Cardiac septum (tissue), 1 donor: ENCODE measurements around the gene HRG. TPM values are rescaled to one million over a fixed set of nuclear protein-coding genes. Genes with fewer than 3 reads are reported as not detected.
A peak's percentile ranks its signal among the peaks of the same experiment; 100 is the strongest.
"Not testable (repeated sequence)": the region's sequence is repeated elsewhere in the genome, so short reads cannot be mapped to it uniquely, and the experiment has no call there.

Experiments
- DNase-seq: peaks from one replicate; pipeline ENCODE4 v3.0.0-alpha.2; 2020; ENCODE audit warnings: low spot score
- intact Hi-C: fragments of 100-400 bp; cut with DNase I; formaldehyde crosslinking; loops from one replicate; pipeline ENCODE4 v1.14.0; 2022
- long read RNA-seq: library from polyadenylated mRNA; unstranded; transcript quantifications from one replicate; pipeline ENCODE4 v2.0.0, GENCODE V29; 2021
- total RNA-seq: library from RNA; stranded (reverse); fragmentation: NEBNext Ultra II Directional; extraction: Animal tissue kit (Norgen Biotek cat#: 25700); gene quantifications from one replicate; pipeline ENCODE4 v1.2.1, GENCODE V29; 2021
- donor health status: DM: no; HTN: no; CAD: no.

Gene HRG, protein sequence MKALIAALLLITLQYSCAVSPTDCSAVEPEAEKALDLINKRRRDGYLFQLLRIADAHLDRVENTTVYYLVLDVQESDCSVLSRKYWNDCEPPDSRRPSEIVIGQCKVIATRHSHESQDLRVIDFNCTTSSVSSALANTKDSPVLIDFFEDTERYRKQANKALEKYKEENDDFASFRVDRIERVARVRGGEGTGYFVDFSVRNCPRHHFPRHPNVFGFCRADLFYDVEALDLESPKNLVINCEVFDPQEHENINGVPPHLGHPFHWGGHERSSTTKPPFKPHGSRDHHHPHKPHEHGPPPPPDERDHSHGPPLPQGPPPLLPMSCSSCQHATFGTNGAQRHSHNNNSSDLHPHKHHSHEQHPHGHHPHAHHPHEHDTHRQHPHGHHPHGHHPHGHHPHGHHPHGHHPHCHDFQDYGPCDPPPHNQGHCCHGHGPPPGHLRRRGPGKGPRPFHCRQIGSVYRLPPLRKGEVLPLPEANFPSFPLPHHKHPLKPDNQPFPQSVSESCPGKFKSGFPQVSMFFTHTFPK
- not detected for total RNA-seq
- long read RNA-seq: 0 reads

DNA sequence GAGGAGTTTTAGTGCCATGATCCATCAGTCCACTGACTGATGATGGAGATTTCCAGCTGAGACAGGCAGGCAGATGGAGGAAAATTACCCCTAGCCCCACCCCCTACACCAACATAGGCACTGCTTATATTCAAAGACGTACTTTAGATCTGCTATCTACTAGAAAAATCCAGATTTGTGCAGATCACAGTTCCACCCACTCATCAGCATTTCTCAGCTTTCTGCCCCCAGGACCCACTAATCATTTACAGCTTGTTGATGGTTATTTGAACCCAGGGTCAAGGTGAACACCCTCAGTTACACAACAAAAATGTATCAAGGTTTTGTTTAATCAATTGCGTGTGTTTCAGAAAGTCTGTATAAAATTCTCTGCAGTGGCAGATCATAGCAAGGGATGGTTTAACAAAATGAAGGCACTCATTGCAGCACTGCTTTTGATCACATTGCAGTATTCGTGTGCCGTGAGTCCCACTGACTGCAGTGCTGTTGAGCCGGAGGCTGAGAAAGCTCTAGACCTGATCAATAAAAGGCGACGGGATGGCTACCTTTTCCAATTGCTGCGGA lies at the start of gene HRG:
HRG (plus strand) TSS at position 390 of the 564 bp plus-strand sequence; CDS start at position 408, 18 bp downstream.
- no peak for DNase-seq
- intact Hi-C loops: no loop called here

DNA sequence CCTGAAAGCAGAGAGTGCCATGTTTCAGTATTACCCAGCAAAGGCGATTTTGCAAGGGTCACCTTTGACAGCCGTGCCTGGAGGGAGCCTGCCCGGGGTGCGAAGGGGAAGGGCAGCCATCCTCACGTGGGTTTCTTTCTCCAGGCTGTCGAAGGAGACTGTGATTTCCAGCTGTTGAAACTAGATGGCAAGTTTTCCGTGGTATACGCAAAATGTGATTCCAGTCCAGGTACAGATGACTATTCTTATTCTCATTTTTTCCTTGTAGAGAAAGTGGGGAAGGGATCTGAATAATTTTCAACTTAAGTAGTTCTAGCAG lies 49.6 kb upstream of the HRG start:
- no peak for DNase-seq
- intact Hi-C loops: loop anchor here (2.0 kb wide), 1 partner anchor 137 kb away; no protein-coding TSS in a partner anchor

DNA sequence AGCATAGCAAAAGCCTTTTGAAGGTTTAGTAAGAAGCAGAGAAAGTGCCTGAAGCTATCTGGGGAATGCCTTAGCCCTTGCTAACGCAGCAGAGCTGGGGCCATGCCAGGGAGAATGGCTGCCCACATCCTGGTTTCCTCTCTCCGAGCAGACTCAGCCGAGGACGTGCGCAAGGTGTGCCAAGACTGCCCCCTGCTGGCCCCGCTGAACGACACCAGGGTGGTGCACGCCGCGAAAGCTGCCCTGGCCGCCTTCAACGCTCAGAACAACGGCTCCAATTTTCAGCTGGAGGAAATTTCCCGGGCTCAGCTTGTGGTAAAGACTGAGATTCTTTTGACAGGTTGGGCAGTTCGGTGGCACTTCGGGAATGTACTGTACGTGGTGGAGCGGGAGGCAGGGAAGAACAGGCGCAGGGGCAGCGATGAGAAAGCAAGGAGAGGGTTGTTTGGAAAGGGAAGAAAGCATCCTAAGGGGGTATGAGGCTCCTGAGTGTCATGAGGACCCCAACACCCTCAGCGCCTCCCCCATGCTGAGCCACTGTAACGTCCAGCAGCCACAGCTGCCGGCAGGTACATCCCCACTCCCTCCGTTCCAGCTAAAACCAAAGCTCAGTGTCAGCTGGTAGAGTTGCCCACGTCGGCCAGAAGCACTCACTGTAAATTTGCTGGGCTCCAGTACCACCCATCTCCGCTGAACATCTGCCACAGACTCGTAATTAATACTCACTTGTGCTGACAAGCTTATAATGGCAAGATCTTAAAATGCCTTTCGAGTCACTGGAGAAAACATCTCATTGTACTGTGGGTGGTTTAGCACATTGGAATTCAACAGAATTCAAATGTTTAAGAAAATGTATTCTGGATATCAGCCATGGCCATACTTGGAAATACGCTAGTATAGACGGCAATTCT lies 48.5 kb upstream of the HRG start:
- intact Hi-C loops: loop anchor here (2.0 kb wide), 1 partner anchor 136 kb away; no protein-coding TSS in a partner anchor
- DNase-seq: peak; percentile 94

DNA sequence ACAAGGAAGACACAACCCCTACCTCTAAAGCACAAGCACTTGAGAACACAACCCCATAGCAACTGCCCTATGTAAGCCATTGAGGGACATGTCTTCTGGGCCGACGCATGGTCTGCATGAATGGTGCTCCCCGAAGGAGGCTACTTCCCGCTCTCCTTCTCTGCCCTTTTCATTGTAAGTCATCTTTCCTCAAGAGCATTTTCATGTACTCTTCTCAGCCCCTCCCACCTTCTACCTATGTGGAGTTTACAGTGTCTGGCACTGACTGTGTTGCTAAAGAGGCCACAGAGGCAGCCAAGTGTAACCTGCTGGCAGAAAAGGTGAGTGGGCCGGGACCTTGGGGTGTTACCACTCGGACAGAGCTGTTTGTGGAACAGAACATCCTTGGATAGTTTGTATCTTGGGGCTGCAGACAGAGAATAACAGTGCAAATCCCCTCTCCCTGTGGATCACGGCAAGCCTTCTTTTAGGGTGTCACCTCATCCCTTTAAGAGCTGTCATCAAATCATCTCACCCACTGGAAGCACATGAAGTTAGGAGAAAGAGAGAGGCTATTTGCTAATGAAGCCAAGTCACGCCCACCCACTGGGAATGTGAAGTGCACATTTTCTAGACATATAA lies 47.4 kb upstream of the HRG start:
- intact Hi-C loops: no loop called here
- DNase-seq: no peak

DNA sequence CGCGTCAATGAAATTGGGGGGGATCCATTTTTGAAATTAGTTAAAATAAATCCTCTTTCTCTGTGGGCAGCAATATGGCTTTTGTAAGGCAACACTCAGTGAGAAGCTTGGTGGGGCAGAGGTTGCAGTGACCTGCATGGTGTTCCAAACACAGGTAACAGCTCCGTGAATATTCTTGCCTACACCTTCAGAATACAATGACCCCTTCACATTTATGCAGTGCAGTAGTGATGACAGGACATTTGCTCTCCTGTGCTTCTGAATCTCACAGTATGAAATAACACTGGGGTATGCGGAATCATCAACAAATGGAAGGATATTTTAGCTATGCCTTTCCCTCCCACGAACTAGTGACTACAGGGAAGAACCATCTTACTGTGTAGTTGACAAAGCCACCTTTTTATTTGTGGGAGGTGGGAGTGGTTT lies 46.0 kb upstream of the HRG start:
- no peak for DNase-seq
- intact Hi-C loops: no loop called here

DNA sequence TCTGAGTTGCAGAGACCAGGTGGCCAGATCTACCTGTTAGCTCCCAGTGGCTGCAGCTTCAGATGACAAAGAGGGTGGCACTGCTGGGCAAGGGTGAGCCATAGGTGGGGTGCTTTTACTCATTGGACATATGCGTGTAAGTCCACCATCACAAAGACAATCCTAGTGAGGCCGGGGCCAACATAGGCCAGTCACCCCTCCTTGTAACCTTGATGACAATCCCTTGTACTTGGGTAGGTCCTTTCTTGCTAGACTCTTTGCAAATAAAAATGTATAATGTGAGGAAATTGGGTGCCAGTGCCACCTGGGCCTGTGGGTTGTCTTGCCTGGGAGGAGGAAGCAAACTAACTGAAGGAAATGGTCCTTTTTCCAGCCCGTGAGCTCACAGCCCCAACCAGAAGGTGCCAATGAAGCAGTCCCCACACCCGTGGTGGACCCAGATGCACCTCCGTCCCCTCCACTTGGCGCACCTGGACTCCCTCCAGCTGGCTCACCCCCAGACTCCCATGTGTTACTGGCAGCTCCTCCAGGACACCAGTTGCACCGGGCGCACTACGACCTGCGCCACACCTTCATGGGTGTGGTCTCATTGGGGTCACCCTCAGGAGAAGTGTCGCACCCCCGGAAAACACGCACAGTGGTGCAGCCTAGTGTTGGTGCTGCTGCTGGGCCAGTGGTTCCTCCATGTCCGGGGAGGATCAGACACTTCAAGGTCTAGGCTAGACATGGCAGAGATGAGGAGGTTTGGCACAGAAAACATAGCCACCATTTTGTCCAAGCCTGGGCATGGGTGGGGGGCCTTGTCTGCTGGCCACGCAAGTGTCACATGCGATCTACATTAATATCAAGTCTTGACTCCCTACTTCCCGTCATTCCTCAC lies 45.4 kb upstream of the HRG start:
- intact Hi-C loops: no loop called here

DNA sequence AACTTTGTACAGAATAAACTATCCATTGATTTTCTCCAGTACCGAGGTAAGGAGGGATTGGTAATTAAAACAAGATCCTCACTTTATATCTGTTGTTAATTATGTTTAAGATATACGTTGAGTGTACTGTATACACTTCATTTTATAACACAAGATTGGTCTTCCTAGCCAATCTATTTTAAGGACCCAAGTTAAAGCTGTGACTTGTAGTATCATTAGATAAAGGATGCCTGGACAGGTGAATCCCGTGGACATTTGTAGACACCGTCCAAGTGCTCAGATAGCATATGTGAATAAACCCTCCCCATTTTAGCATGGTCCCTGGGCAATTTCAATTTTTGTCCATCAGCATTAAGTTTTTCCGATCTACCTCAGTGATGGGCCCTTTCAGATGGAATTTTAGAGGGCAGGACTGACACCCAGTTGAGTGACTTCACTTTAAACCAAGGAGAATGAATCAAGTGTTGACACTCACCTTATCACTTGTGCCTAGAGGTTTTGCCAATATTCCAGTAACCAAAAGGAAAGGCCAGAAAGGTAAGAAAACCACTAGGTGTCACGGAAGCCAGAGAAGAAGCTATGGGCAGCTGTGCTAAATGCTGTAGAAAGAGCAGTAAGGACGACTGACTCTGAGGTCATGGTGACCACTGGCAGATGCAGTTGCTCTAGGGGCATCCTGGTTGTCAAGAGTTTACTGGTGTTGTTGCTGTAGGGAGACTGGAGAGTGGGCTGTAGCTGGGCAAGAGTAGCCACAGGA lies 43.7 kb upstream of the HRG start:
- intact Hi-C loops: no loop called here
- DNase-seq: no peak

More for the DNA sequence above, 45.4 kb upstream of the HRG start:
- DNase-seq: no peak

DNA sequence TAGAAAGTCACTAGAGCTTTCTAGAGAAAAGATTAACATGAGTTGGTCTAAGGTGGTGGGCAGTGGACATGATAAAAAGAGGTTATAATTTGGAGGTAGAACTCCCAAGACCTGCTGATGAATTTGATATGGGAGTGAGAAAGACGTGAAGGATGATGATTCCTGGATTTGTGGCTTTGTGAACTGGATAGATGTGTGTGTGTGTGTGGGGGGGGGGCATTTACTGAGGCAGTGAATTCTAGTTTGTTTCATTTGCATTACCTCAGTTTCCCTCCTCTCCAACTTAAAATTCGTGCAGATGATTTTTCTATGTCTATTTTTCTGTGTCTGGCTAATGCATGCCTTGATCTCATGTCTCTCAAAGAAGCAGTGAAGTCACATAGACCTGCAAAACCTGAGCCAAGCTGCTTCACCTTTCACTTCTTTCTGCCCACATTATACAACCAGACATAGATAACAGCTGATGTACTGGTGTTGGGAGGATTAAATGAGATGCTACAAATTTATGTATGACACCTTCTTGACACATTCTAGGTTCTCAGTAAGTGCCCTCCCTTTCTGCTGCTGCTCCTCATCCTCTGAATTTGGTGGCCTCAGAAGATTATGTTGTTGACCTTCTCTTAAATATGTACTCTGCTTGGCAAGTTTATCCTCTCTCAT lies 43.0 kb upstream of the HRG start:
- DNase-seq: no peak
- intact Hi-C loops: no loop called here

DNA sequence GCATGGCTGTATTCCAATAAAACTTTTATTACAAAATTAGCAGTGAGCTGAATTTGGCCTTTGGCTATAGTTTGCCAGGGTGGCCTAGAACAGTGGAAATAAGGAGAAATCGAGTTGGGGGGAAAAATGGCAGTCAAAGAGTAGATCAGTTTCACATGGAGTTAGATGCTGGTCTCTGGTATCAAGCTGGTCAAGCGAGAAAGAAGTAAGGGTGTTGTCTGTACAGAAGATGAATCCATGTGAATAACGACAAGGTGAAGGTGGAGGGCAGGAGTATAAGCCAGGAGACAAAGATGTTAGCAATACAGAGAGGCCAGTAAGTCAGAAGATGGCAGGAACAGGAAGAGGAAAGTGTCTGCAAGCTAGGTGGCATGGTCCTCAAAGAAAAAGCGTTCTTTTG lies 41.2 kb upstream of the HRG start:
- intact Hi-C loops: no loop called here
- no peak for DNase-seq

DNA sequence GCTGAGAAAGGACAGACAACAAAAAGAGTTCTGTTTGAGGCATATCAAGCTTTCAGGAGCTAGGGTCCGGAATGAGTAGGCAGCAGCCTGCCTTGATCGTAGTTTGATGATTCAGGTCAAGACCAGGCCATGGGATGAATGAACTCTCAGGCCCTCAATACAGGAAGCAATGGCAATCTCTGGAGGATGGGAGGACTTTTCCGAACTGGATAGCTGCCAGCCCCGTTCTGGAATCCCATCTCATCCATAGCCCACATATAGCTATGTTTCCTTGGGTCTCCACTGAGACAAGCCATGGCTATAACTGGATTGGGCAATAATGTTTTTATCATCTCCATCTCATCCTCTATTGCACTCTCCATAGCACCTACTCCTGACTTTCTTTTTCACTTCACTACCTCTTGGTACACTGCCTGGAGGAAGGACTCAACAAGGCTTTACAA lies 40.2 kb upstream of the HRG start:
- no peak for DNase-seq
- intact Hi-C loops: no loop called here

DNA sequence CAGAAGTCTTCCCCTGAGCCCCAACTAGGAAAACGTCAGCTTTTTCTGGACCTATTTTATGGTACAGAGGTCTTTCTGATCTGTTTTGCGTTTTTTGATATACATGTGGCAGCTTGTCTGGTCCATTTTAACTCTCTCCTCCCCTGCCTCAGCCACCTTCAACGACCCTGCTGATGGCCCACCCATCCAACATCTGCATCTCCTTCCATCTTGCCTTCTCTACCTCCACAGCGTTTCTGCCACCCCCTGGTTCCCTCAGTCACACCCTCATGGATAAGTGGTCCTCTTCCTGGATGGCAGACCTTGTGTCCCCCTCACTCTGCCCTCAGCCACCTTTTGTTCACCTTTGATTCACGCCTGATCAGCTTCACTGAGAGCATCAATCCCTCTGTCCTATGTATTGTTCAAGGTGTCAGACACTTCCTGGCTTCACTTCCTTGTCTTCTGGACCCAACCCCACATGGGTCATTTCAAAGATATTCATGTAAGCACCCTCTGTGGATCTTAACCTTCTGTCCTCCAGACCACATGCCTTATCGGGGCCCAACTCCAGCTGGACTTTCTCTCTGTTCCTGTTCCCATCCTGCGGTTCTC lies 39.5 kb upstream of the HRG start:
- intact Hi-C loops: no loop called here

DNA sequence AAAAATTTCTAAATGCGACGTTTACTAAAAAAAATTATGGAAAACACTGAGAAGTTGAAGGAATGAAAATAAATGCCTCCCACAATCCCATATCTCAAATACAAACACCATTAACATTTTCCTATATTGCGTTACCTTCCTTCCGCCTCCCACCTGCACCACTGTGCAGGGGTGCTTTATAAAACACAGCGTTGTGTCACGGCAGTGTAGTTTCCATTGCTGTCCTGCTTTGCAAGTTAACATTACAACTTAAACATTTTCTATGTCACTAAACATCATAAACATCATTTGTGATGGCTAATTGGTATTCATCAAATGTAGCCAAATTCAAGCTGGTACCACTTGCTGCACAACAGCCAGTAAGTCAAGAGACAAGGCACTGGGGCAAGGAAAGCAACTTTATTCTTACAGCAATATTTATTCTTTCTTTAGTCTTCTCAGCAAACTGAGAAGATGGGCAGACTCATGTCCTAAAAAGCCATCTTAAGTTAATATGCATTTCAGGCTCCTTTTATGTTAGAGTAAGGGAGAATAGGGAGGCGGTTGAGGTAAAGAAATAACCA lies 37.9 kb upstream of the HRG start:
- no peak for DNase-seq
- intact Hi-C loops: no loop called here

More for the DNA sequence above, 39.5 kb upstream of the HRG start:
- DNase-seq: no peak

DNA sequence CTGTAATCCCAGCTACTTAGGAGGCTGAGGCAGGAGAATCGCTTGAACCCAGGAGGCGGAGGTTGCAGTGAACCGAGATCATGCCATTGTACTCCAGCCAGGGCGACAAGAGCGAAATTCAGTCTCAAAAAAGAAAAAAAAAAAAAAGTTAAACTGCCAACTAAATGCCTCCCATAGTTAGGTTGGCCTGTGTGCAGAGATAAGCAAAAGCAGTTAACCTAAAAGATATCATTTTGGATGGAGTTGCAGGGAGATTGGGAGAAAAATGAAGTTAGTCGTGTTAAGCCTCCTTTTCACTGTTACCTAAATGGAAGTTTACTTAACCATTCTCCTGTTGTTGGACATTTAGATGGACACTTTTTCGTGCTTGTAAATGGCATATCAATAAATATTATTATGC lies 37.1 kb upstream of the HRG start:
- DNase-seq: no peak
- intact Hi-C loops: no loop called here

DNA sequence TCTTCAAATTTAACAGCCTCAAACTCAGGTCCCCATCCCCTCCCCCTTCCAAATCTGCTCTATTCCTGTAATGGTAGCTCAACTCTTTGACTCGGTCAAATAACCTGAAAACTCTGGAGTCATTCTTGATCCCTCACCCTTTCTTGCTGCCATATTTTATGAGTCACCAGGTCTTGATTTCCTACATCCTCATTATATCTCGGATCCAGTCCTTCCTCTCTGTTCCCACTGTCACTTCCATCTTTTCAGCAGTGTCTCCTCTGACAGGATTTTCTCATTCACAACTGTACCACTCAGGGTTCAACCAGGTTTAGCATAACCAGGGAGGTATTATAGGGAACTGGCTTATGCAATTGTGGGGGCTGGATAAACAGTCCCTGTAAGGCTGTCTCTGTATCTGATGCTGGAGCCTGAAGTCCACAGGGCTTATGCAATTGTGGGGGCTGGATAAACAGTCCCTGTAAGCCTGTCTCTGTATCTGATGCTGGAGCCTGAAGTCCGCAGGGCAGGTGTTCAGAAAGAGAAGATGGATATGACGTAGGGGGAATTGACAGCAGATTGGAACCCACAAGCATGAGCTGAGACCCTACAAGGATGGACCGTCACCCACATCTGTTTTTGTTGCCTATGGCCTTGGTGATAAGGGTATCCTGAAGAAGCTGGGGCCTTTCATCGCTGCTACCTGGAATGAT lies 34.7 kb upstream of the HRG start:
- DNase-seq: no peak
- intact Hi-C loops: no loop called here

DNA sequence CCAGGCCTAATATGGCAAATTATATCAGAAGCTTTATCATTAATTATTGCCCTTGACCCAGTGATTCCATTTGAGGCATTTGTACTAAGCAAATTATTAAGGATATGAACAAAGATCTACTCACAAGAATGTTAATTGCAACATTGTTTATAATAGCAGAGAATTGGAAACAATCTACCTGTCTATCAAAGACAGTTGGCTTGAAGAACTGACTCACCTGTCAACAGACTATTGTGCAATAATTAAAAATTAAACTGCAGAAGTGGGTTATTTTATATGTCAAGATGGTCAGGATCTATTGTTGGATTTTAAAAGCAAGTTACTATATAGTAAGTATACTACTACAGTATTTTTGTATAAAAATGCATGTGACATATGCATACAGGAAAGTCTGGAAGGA lies 32.3 kb upstream of the HRG start:
- DNase-seq: no peak
- intact Hi-C loops: no loop called here

DNA sequence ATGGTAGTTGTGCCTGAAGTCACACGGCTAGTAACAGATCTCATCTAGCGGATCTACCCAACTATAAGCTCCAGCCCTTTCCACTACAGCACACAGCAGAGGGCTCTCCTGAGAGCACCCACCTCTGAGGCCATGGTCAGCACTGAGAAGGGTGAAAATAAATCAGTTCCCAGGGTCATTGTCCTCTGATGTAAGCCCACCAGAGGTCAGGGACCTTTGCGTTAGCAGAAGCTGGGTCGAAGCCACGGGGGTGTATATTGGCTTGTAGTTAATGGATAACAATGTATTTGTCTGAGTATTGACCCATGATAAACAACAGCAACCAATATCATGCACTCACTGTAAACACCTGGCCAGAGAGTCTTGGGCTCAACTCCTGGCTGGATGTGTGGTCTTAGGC lies 31.6 kb upstream of the HRG start:
- intact Hi-C loops, DNase-seq: not testable (repeated sequence)
